ENCODE data around the gene MCM3AP. TPM values are rescaled to one million over a fixed set of nuclear protein-coding genes. Genes with fewer than 3 reads are reported as not detected.

The MCM3AP gene
- total and polyA plus RNA-seq, 4 donors: 14.7 to 111 (median 67.1) TPM

DNA sequence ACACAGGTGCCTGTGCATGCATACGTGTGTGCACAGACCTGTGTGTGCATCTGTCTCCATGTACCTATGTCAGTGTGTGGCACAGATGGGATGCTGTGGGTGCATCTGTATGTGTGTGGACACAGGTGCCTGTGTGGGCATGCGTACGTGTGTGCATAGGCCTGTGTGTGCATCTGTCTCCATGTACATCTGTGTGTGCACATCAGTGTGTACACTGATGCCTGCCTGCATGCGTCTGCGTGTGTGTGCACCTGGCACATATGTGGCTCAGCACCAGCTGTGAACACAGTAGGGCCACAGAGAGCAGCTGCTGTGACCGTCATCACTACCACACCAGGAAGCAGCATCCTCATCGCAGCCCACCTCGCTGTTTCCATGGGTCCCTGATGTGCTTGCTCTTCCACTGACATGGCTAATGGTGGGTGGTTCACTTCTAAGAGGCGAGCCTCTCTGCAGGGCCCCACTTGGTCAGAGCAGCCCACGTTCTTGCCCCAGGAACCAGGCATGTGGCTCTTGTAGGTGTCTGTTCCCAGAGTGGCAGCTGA, 91.5 kb downstream of the MCM3AP start:
- no peaks in the 10 kb centered on the region for H3K4me1 ChIP-seq (ENCODE audit: control insufficient read depth in 1 of 2, insufficient read depth in 2 of 2, low read length in 2 of 2)
- WGBS, 2 donors: 94 to 96% methylated on average over 10 of the region's 10 CpGs
- peaks cover 0 to 17% of the 10 kb centered on the region in 2 donors for H3K36me3 ChIP-seq (ENCODE audit: control insufficient read depth in 1 of 2, insufficient read depth in 2 of 2, low read length in 1 of 2)
- ATAC-seq (ENCODE audit: low FRiP score) (no peak), DNase-seq (peak; percentile 14 to 30)
- H3K27me3 ChIP-seq (ENCODE audit: control insufficient read depth in 1 of 2, insufficient read depth in 2 of 2, low read length in 1 of 2): no peaks in the 10 kb centered on the region
- H3K4me3 ChIP-seq (ENCODE audit: low read length in 2 of 2): no peak overlapping the region
- no peak overlapping the region for H3K27ac ChIP-seq (ENCODE audit: low read depth in 1 of 2, low read length in 2 of 2)
- intact Hi-C loops (cut with DNase I): no loop called here
- no peaks in the 10 kb centered on the region for H3K9me3 ChIP-seq (ENCODE audit: control insufficient read depth, low read length)

DNA sequence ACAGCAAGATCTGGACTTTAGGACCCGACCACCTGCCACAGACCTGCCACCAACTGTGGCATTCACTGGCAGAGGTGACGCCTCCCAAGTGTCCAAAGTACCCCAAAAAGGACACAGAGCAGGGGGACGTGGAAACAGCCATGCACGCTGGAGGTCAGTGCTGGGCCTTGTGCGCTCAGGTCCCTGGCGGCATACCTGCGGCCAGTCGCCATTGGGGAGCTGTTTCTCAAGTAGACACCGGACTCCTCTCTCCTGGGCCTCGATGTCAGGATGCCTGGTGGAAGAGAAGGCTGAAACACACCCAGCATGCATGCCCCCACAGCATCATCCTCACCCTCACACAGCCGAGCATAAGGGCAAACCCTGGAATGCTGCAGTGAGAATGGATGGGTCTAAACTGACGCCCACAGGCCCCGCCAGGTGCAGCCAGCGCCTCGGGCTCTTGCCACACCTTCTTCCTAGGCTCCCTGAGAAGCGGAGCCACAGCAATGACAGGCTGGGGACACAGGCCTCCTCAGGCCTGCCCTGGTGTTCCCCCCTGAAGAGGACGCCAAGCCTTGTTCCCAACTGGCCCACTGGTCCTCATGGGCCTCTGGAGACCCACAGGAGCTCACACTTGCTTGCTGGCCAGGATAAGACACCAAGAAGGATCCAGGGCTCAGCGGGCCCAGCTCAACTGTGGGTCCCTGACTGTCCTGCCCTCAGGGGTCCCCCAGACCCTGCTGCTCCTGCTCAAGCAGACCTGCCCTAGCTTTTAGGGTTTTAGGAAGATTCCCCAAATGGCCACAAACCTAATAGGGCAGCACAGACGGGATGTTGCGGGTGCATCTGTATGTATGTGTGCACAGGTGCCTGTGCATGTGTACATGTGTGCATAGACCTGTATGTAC, 93.5 kb downstream of the MCM3AP start:
- 94 to 96% methylated on average over 20 of the region's 20 CpGs for WGBS, 2 donors
- DNase-seq (peak; percentile 30 to 61), ATAC-seq (ENCODE audit: low FRiP score) (no peak)
- Histone ChIP-seq H3K27ac (ENCODE audit: low read depth in 1 of 2, low read length in 2 of 2) (no peak overlapping the region), H3K9me3 (ENCODE audit: control insufficient read depth, low read length) (no peaks in the 10 kb centered on the region), H3K36me3 (ENCODE audit: control insufficient read depth in 1 of 2, insufficient read depth in 2 of 2, low read length in 1 of 2) (peaks cover 0 to 17% of the 10 kb centered on the region in 2 donors), H3K27me3 (ENCODE audit: control insufficient read depth in 1 of 2, insufficient read depth in 2 of 2, low read length in 1 of 2) (no peaks in the 10 kb centered on the region), H3K4me1 (ENCODE audit: control insufficient read depth in 1 of 2, insufficient read depth in 2 of 2, low read length in 2 of 2) (no peaks in the 10 kb centered on the region), H3K4me3 (ENCODE audit: low read length in 2 of 2) (no peak overlapping the region)
- intact Hi-C loops (cut with DNase I): no loop called here

DNA sequence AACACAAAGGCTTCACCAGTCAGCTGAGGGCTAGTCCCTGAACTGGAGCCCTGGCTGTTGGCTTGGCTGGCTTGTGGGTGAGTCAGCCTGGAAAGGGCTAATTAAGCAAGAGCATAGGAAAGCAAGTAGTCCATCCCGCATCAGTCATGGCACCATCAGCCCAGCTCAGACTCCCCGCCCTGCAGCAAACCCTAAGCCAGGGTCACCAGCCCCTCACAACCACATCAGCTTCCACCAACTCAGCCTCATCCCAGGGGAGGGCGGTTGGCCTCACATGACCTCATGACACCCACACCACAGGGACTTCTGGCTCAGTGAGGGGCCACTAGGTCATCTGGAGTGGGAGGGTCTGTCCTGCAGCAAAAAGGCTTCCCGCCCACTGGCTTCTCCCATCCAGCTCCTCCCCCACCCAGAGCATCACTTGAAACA, 94.1 kb downstream of the MCM3AP start:
- H3K36me3 ChIP-seq (ENCODE audit: control insufficient read depth in 1 of 2, insufficient read depth in 2 of 2, low read length in 1 of 2): peaks cover 0 to 17% of the 10 kb centered on the region in 2 donors
- WGBS, 2 donors: 85 to 88% methylated on average over 4 of the region's 4 CpGs

DNA sequence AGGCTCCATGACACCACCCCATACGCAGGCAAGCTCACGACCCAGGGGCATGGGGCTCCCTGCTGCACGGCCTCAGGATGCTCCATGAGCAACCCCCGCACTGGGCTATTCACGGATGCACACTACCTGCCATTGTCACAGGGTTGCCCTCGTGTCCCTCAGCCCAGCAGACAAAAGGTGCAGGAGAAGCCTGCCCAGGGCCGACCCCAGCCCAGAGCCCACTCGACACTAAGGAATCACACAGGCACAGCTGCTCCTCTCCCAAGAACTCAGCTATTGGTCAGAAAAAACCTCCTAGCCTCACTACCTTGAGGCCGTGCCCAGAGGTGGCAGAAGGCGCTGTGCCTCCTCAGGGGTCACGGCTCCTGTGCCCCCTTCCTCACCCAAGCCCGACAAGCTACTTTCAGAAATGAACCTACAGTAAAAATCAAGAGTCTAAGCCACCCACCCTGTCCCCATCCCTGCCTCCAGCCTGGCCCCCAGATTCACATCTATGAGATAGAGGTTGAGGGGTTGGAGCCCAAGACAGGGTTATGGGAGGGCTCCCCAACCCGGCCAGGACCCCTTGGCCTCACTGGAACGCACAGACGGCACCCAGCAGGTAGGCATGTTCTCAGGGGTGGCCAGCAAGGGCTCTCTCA, 94.8 kb downstream of the MCM3AP start:
- H3K9me3 ChIP-seq (ENCODE audit: control insufficient read depth, low read length): no peaks in the 10 kb centered on the region
- no peaks in the 10 kb centered on the region for H3K4me1 ChIP-seq (ENCODE audit: control insufficient read depth in 1 of 2, insufficient read depth in 2 of 2, low read length in 2 of 2)
- ATAC-seq (ENCODE audit: low FRiP score) (peak; percentile 58), DNase-seq (peak in 1 of 2 donors; percentile 63)
- no peak overlapping the region for H3K4me3 ChIP-seq (ENCODE audit: low read length in 2 of 2)
- H3K27me3 ChIP-seq (ENCODE audit: control insufficient read depth in 1 of 2, insufficient read depth in 2 of 2, low read length in 1 of 2): no peaks in the 10 kb centered on the region
- no peak overlapping the region for H3K27ac ChIP-seq (ENCODE audit: low read depth in 1 of 2, low read length in 2 of 2)
- intact Hi-C loops (cut with DNase I): no loop called here
- H3K36me3 ChIP-seq (ENCODE audit: control insufficient read depth in 1 of 2, insufficient read depth in 2 of 2, low read length in 1 of 2): peaks cover 0 to 13% of the 10 kb centered on the region in 2 donors
- whole genome bisulfite sequencing, 2 donors: 90 to 91% methylated on average over 15 of the region's 15 CpGs

More for the DNA sequence above, 94.1 kb downstream of the MCM3AP start:
- DNase-seq (peak; percentile 66 to 81), ATAC-seq (ENCODE audit: low FRiP score) (peak; percentile 46)
- Histone ChIP-seq H3K9me3 (ENCODE audit: control insufficient read depth, low read length) (no peaks in the 10 kb centered on the region), H3K4me3 (ENCODE audit: low read length in 2 of 2) (no peak overlapping the region), H3K4me1 (ENCODE audit: control insufficient read depth in 1 of 2, insufficient read depth in 2 of 2, low read length in 2 of 2) (no peaks in the 10 kb centered on the region), H3K27ac (ENCODE audit: low read depth in 1 of 2, low read length in 2 of 2) (no peak overlapping the region), H3K27me3 (ENCODE audit: control insufficient read depth in 1 of 2, insufficient read depth in 2 of 2, low read length in 1 of 2) (no peaks in the 10 kb centered on the region)
- intact Hi-C loops (cut with DNase I): no loop called here

DNA sequence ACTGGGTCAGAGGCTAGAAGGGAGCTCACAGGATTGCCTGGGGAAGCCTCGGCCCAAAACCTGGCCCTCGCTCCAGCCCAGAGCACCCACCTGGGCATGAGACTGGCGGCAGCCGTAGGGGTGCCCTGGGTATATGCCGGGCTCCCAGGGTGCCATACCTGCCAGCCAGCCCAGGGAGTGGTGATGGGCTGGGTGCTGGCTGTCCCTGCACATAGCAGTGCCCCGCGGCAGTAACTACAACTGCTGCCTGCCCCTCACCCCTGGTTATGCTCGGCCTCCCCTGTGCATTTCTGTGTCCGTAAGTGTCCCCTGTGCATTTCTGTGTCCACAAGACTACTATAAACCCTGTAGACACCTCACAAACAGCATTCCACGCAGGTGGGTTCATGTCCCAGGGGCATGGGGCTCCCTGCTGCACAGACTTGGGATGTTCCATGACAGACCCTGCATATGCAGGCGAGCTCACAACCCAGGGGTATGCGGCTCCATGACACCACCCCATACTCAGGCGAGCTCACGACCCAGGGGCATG, 95.4 kb downstream of the MCM3AP start:
- DNase-seq (peak; percentile 38 to 51), ATAC-seq (ENCODE audit: low FRiP score) (no peak)
- Histone ChIP-seq H3K36me3 (ENCODE audit: control insufficient read depth in 1 of 2, insufficient read depth in 2 of 2, low read length in 1 of 2) (peaks cover 0 to 9% of the 10 kb centered on the region in 2 donors), H3K9me3 (ENCODE audit: control insufficient read depth, low read length) (no peaks in the 10 kb centered on the region), H3K27ac (ENCODE audit: low read depth in 1 of 2, low read length in 2 of 2) (no peak overlapping the region), H3K4me3 (ENCODE audit: low read length in 2 of 2) (no peak overlapping the region), H3K4me1 (ENCODE audit: control insufficient read depth in 1 of 2, insufficient read depth in 2 of 2, low read length in 2 of 2) (no peaks in the 10 kb centered on the region), H3K27me3 (ENCODE audit: control insufficient read depth in 1 of 2, insufficient read depth in 2 of 2, low read length in 1 of 2) (no peaks in the 10 kb centered on the region)
- 93 to 94% methylated on average over 14 of the region's 14 CpGs for WGBS, 2 donors
- intact Hi-C loops (cut with DNase I): no loop called here

DNA sequence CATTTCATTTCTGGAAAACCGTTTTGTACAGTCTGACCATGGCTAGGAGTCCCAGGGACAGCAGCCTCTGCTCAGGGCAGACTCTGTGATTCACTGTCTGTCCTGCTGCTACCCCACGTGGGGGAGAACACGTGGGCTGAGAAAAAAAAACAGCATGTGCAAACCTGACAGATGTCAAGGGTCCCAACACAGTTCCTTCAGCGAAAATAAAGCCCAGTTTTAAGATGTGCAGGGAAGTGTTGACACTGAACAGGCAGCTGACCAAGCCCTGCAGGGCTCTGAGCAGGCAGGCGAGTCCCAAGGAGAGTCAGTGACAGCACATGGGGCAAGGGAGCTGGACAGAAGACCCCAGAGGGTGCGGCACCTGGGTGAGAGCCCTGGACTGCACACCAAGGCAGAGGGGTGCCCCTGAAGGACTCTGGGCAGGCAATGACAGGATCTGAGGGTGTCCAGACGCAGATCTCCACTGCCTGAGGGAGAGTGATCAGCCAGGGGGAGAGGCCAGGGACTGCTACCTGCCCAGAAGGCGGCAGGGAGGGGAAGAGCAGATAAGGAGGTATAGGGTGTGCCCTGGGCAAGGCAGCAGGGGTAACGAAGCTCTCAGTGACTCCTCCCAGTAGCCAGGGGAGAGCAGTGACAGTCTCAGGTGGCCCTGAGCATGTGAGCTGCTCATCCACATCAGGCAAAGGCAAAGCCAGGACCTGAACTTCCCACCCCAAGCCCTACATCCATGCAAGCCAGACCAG, 96.0 kb downstream of the MCM3AP start:
- 73% methylated on average over 9 of the region's 9 CpGs for WGBS, 2 donors
- intact Hi-C loops (cut with DNase I): no loop called here
- peaks cover 0 to 5% of the 10 kb centered on the region in 2 donors for H3K36me3 ChIP-seq (ENCODE audit: control insufficient read depth in 1 of 2, insufficient read depth in 2 of 2, low read length in 1 of 2)
- no peaks in the 10 kb centered on the region for H3K27me3 ChIP-seq (ENCODE audit: control insufficient read depth in 1 of 2, insufficient read depth in 2 of 2, low read length in 1 of 2)
- no peak overlapping the region for H3K4me3 ChIP-seq (ENCODE audit: low read length in 2 of 2)
- H3K9me3 ChIP-seq (ENCODE audit: control insufficient read depth, low read length): no peaks in the 10 kb centered on the region
- no peaks in the 10 kb centered on the region for H3K4me1 ChIP-seq (ENCODE audit: control insufficient read depth in 1 of 2, insufficient read depth in 2 of 2, low read length in 2 of 2)
- DNase-seq: peak; percentile 48 to 51
- H3K27ac ChIP-seq (ENCODE audit: low read depth in 1 of 2, low read length in 2 of 2): no peak overlapping the region
- no peak for ATAC-seq (ENCODE audit: low FRiP score)

DNA sequence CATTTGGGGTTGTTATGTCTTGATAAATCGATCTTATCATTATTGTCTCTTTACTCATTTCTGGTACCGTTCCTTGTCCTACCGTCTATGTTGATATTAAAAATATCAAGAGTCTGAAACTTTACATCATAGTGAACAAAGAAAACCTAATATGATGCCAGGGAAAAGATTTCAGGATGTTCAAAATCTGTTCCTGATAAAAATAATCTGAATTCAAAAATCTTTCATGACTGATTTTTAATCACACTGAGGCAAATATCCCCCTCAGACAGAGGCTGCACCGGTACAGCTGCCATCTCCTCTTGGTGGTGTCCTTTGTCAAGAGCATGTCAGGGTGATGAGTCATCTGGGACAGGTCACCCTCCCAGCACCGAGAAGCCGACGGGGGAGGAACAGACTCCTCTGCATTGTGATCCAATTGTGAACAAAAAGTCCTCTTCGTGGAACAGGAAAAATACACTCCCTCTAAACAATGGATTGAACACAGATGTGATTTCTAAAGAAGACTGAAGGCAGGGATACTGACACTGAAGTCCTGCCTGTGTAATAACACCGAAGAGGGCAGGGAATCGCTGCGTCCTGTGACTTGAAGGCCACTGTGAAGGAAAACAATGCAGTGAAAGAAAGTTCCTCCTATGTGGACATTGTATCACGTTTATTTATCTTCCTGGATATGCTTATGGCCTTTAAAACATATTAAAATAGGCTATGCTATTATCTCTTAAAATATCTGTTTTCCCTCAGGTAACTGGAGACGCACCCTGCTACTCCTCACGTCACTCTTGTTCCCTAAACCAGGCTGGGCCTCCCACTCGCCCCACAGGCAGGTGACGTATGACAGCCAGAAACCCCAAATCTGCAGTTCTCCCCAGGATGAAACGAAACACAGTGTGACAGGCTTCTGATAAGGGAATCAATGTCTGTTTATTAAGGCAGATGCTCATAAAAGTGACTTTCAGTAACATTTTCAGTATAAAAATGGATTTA, 96.9 kb downstream of the MCM3AP start:
- DNase-seq (peak; percentile 21 to 60), ATAC-seq (ENCODE audit: low FRiP score) (no peak)
- H3K4me1 ChIP-seq (ENCODE audit: control insufficient read depth in 1 of 2, insufficient read depth in 2 of 2, low read length in 2 of 2): no peaks in the 10 kb centered on the region
- H3K4me3 ChIP-seq (ENCODE audit: low read length in 2 of 2): no peak overlapping the region
- H3K9me3 ChIP-seq (ENCODE audit: control insufficient read depth, low read length): no peaks in the 10 kb centered on the region
- whole genome bisulfite sequencing, 2 donors: 55 to 59% methylated on average over 17 of the region's 17 CpGs
- intact Hi-C loops (cut with DNase I): no loop called here
- no peaks in the 10 kb centered on the region for H3K27me3 ChIP-seq (ENCODE audit: control insufficient read depth in 1 of 2, insufficient read depth in 2 of 2, low read length in 1 of 2)
- H3K27ac ChIP-seq (ENCODE audit: low read depth in 1 of 2, low read length in 2 of 2): no peak overlapping the region
- H3K36me3 ChIP-seq (ENCODE audit: control insufficient read depth in 1 of 2, insufficient read depth in 2 of 2, low read length in 1 of 2): no peaks in the 10 kb centered on the region

Data from aorta (tissue), 5 donors.